SH-SY5Y (cell line): ENCODE data around the gene NIP7.

Experiments used
- GATA2 ChIP-seq: IDR thresholded peaks from 2 replicates; pipeline ENCODE4 v1.6.1; 2011; ENCODE audit warnings: mild to moderate bottlenecking, low read depth, low read length
- GATA3 ChIP-seq: IDR thresholded peaks from 2 replicates; pipeline ENCODE4 v1.6.1; 2011; ENCODE audit warnings: low read depth, mild to moderate bottlenecking, low read length, moderate library complexity

GRCh38 chr16:69381231-69381630 lies 41.7 kb downstream of the NIP7 start:
- TF ChIP-seq GATA2 (no peak), GATA3 (no peak)
